Breast epithelium (tissue), 4 donors: ENCODE data around the gene CFAP91. TPM values are rescaled to one million over a fixed set of nuclear protein-coding genes. Genes with fewer than 3 reads are reported as not detected.

Experiments
- DNase-seq, 2 donors: peaks; one replicate each; pipeline ENCODE4 v3.0.0-alpha.2; 2019; ENCODE audit warnings: low spot score in 2 of 2
- H3K27ac ChIP-seq, 2 donors: fragments of 200-600 bp; sonication (generic) in 1 of 2; one replicate each; pipeline ENCODE4 v1.5.1; 2016 to 2019; ENCODE audit warnings: mild to moderate bottlenecking in 1 of 2
- H3K27me3 ChIP-seq, 2 donors: fragments of 200-600 bp; sonication (generic) in 1 of 2; one replicate each; pipeline versions ENCODE4 v1.5.1 to v1.6.0; 2017 to 2019; ENCODE audit warnings: control low read depth in 1 of 2, mild to moderate bottlenecking in 1 of 2
- H3K36me3 ChIP-seq: fragments of 200-600 bp; one replicate; pipeline ENCODE4 v1.5.1; 2019
- H3K4me1 ChIP-seq, 2 donors: fragments of 200-600 bp; sonication (generic); one replicate each; pipeline ENCODE4 v1.5.1; 2016 to 2019; ENCODE audit warnings: control low read depth in 1 of 2
- H3K4me3 ChIP-seq, 3 donors: fragments of 200-600 bp; sonication (generic); 1 replicate in 2 of 3; 2 replicates in 1 of 3; pipeline ENCODE4 v1.5.1; 2016 to 2019; ENCODE audit warnings: mild to moderate bottlenecking in 3 of 3, moderate library complexity in 2 of 3
- H3K9me3 ChIP-seq, 2 donors: fragments of 200-600 bp; sonication (generic) in 1 of 2; one replicate each; pipeline ENCODE4 v1.5.1; 2016 to 2019; ENCODE audit warnings: control low read depth in 1 of 2
- CTCF ChIP-seq, 3 donors: fragments of 450-650 bp; IDR thresholded peaks; one replicate each; pipeline ENCODE4 v1.5.1; 2016 to 2017; ENCODE audit warnings: antibody characterized with exemption in 3 of 3, mild to moderate bottlenecking in 3 of 3, moderate library complexity in 3 of 3
- POLR2A ChIP-seq: fragments of 450-650 bp; IDR thresholded peaks from one replicate; pipeline ENCODE4 v1.6.1; 2016; ENCODE audit warnings: antibody characterized with exemption, mild to moderate bottlenecking, moderate library complexity
- POLR2AphosphoS5 ChIP-seq, 3 donors: sonication (generic); formaldehyde crosslinking; IDR thresholded peaks; one replicate each; pipeline ENCODE4 v1.6.1; 2017; ENCODE audit warnings: antibody characterized with exemption in 3 of 3
- intact Hi-C: fragments of 100-400 bp; cut with DNase I; formaldehyde crosslinking; loops from one replicate; pipeline ENCODE4 v1.15.1; 2023; ENCODE audit warnings: low total_unique reads
- total RNA-seq, 3 donors: library from RNA; depleted of rRNA; stranded (reverse); fragments of >200 nt; gene quantifications; one replicate each; pipeline ENCODE4 v1.1.0, GENCODE V29; 2016

The CFAP91 gene
- total RNA-seq, 3 donors from 2014 or later: 4.3 to 25.2 (median 24.6) TPM

- Histone ChIP-seq H3K9me3 (no peaks in the 10 kb centered on the region), H3K27me3 (no peaks in the 10 kb centered on the region), H3K27ac (no peak overlapping the region), H3K4me1 (no peaks in the 10 kb centered on the region), H3K36me3 (peaks cover 3% of the 10 kb centered on the region), H3K4me3 (no peak overlapping the region)
- TF ChIP-seq POLR2A: no peak
- TF ChIP-seq POLR2AphosphoS5 (IDR thresholded peaks at IDR 0.05): no peak
- TF ChIP-seq CTCF (IDR thresholded peaks at IDR 0.05): no peak
- intact Hi-C loops: no loop called here
- no peak for DNase-seq
Observed at GRCh38 chr3:119733812-119734211, 31.0 kb downstream of the CFAP91 start.

GRCh38 chr3:119738741-119739140 is 35.9 kb downstream of the CFAP91 start:
- H3K4me3 ChIP-seq: no peak overlapping the region
- no peak for DNase-seq
- TF ChIP-seq POLR2A (no peak), CTCF (IDR thresholded peaks at IDR 0.05) (no peak), POLR2AphosphoS5 (IDR thresholded peaks at IDR 0.05) (no peak)
- H3K4me1 ChIP-seq: no peaks in the 10 kb centered on the region
- intact Hi-C loops: no loop called here
- H3K9me3 ChIP-seq: no peaks in the 10 kb centered on the region
- H3K27ac ChIP-seq: no peak overlapping the region
- no peaks in the 10 kb centered on the region for H3K27me3 ChIP-seq
- H3K36me3 ChIP-seq: no peaks in the 10 kb centered on the region

GRCh38 chr3:119741657-119742590 is 39.1 kb downstream of the CFAP91 start:
- intact Hi-C loops: no loop called here
- Histone ChIP-seq H3K4me1 (no peaks in the 10 kb centered on the region), H3K4me3 (no peak overlapping the region), H3K27me3 (no peaks in the 10 kb centered on the region), H3K27ac (no peak overlapping the region), H3K9me3 (no peaks in the 10 kb centered on the region), H3K36me3 (no peaks in the 10 kb centered on the region)
- TF ChIP-seq POLR2AphosphoS5 (IDR thresholded peaks at IDR 0.05) (no peak), CTCF (IDR thresholded peaks at IDR 0.05) (no peak), POLR2A (no peak)
- no peak for DNase-seq

GRCh38 chr3:119743921-119744320 is 41.1 kb downstream of the CFAP91 start:
- Histone ChIP-seq H3K9me3 (no peaks in the 10 kb centered on the region), H3K36me3 (no peaks in the 10 kb centered on the region), H3K4me1 (no peaks in the 10 kb centered on the region), H3K27me3 (no peaks in the 10 kb centered on the region), H3K27ac (no peak overlapping the region), H3K4me3 (no peak overlapping the region)
- intact Hi-C loops: no loop called here
- no peak for DNase-seq
- TF ChIP-seq POLR2A: no peak
- no peak for TF ChIP-seq POLR2AphosphoS5 (IDR thresholded peaks at IDR 0.05)
- no peak for TF ChIP-seq CTCF (IDR thresholded peaks at IDR 0.05)

GRCh38 chr3:119745942-119746341 is 43.1 kb downstream of the CFAP91 start:
- TF ChIP-seq POLR2A: no peak
- no peak for TF ChIP-seq CTCF (IDR thresholded peaks at IDR 0.05)
- TF ChIP-seq POLR2AphosphoS5 (IDR thresholded peaks at IDR 0.05): no peak
- no peaks in the 10 kb centered on the region for H3K9me3 ChIP-seq
- peaks cover 5% of the 10 kb centered on the region for H3K36me3 ChIP-seq

More at GRCh38 chr3:119745942-119746341, 43.1 kb downstream of the CFAP91 start:
- H3K27me3 ChIP-seq: no peaks in the 10 kb centered on the region
- no peak for DNase-seq
- intact Hi-C loops: no loop called here
- H3K4me1 ChIP-seq: no peaks in the 10 kb centered on the region
- H3K4me3 ChIP-seq: no peak overlapping the region
- no peak overlapping the region for H3K27ac ChIP-seq
